Islet of Langerhans (tissue), 1 donor: ENCODE measurements around the gene NID2.

Experiments used
- FAIRE-seq: peaks from one replicate; lab custom pipeline; 2011; peaks lifted over from hg19 to GRCh38; lab: Jason Lieb, UNC

The NID2 gene

GRCh38 chr14:52052288-52052943 lies 16.4 kb downstream of the NID2 start:
- no peak for FAIRE-seq

GRCh38 chr14:52051871-52052270 lies 17.0 kb downstream of the NID2 start:
- no peak for FAIRE-seq

GRCh38 chr14:52051251-52051650 lies 17.6 kb downstream of the NID2 start:
- FAIRE-seq = no peak

- no peak for FAIRE-seq
These were observed 18.9 kb downstream of the NID2 start for GRCh38 chr14:52049721-52050588.

- no peak for FAIRE-seq
These were observed 19.6 kb downstream of the NID2 start for GRCh38 chr14:52049271-52049670.

- no peak for FAIRE-seq
These were observed 20.1 kb downstream of the NID2 start for GRCh38 chr14:52048641-52049204.

GRCh38 chr14:52048116-52048515 lies 20.7 kb downstream of the NID2 start:
- FAIRE-seq = no peak

- FAIRE-seq = no peak
These were observed 22.4 kb downstream of the NID2 start for GRCh38 chr14:52046376-52046917.

- no peak for FAIRE-seq
These were observed 23.9 kb downstream of the NID2 start for GRCh38 chr14:52044791-52045522.

- no peak for FAIRE-seq
These were observed 25.2 kb downstream of the NID2 start for GRCh38 chr14:52043690-52044089.

GRCh38 chr14:52042371-52043289 lies 26.2 kb downstream of the NID2 start:
- no peak for FAIRE-seq

- FAIRE-seq = no peak
These were observed 28.3 kb downstream of the NID2 start for GRCh38 chr14:52040598-52040997.

GRCh38 chr14:52039124-52039815 lies 29.6 kb downstream of the NID2 start:
- no peak for FAIRE-seq

- FAIRE-seq = no peak
These were observed 35.7 kb downstream of the NID2 start for GRCh38 chr14:52033101-52033642.

GRCh38 chr14:52032204-52032801 lies 36.6 kb downstream of the NID2 start:
- no peak for FAIRE-seq

- no peak for FAIRE-seq
These were observed 37.1 kb downstream of the NID2 start for GRCh38 chr14:52031781-52032180.

GRCh38 chr14:52029881-52030280 lies 39.0 kb downstream of the NID2 start:
- FAIRE-seq = no peak

GRCh38 chr14:52026901-52027300 lies 42.0 kb downstream of the NID2 start:
- FAIRE-seq = no peak

GRCh38 chr14:52026017-52026660 lies 42.7 kb downstream of the NID2 start:
- no peak for FAIRE-seq
